Measurements from ENCODE around the gene DICER1. TPM values are rescaled to one million over a fixed set of nuclear protein-coding genes. Genes with fewer than 3 reads are reported as not detected.

Gene DICER1
- total RNA-seq, 1 donor from 2014 or later = 70.0 TPM

GRCh38 chr14:95073947-95074346 is 83.4 kb downstream of the DICER1 start:
- Mint-ChIP-seq H3K4me3 (no peak overlapping the region), H3K4me1 (peaks cover 19% of the 10 kb centered on the region), H3K9me3 (no peaks in the 10 kb centered on the region), H3K36me3 (no peaks in the 10 kb centered on the region), H3K27me3 (ENCODE audit: insufficient read depth, low read depth) (peaks cover 7% of the 10 kb centered on the region), H3K27ac (no peak overlapping the region)
- Histone ChIP-seq H3K9me3 (ENCODE audit: low read depth) (no peaks in the 10 kb centered on the region), H2AFZ (replicated peaks) (no peak overlapping the region), H3K79me2 (ENCODE audit: low read depth) (no peaks in the 10 kb centered on the region), H3K27ac (no peak overlapping the region), H3K4me2 (no peak overlapping the region), H3K4me3 (no peak overlapping the region), H3K27me3 (no peaks in the 10 kb centered on the region), H4K20me1 (ENCODE audit: low read depth) (no peaks in the 10 kb centered on the region), H3K9ac (no peak overlapping the region), H3K4me1 (peaks cover 24% of the 10 kb centered on the region), H3K36me3 (no peaks in the 10 kb centered on the region), H3F3A (ENCODE audit: low read depth) (peaks cover 14% of the 10 kb centered on the region)
- no peak for TF ChIP-seq CTCF (IDR thresholded peaks at IDR 0.05)
- no peak for TF ChIP-seq EZH2 (IDR thresholded peaks at IDR 0.05)
- no peak for TF ChIP-seq EZH2phosphoT487 (IDR thresholded peaks at IDR 0.05)
- no peak for DNase-seq (ENCODE audit: low spot score)

GRCh38 chr14:95072310-95072905 is 84.9 kb downstream of the DICER1 start:
- H3K9me3 ChIP-seq (ENCODE audit: low read depth) = no peaks in the 10 kb centered on the region
- DNase-seq (ENCODE audit: low spot score) = no peak
- H3K4me2 ChIP-seq = peak overlapping the region; percentile 77
- H3K4me1 Mint-ChIP-seq = peaks cover 23% of the 10 kb centered on the region
- H3K36me3 Mint-ChIP-seq = no peaks in the 10 kb centered on the region
- H2AFZ ChIP-seq (replicated peaks) = no peak overlapping the region
- peaks cover 14% of the 10 kb centered on the region for H3F3A ChIP-seq (ENCODE audit: low read depth)
- peaks cover 10% of the 10 kb centered on the region for H3K27me3 Mint-ChIP-seq (ENCODE audit: insufficient read depth, low read depth)
- H3K9ac ChIP-seq = no peak overlapping the region
- H3K27ac ChIP-seq = no peak overlapping the region
- peaks cover 24% of the 10 kb centered on the region for H3K4me1 ChIP-seq
- TF ChIP-seq EZH2phosphoT487 (IDR thresholded peaks at IDR 0.05) (no peak), EZH2 (IDR thresholded peaks at IDR 0.05) (no peak), CTCF (IDR thresholded peaks at IDR 0.05) (no peak)
- H3K36me3 ChIP-seq = no peaks in the 10 kb centered on the region
- no peaks in the 10 kb centered on the region for H3K79me2 ChIP-seq (ENCODE audit: low read depth)
- H3K27ac Mint-ChIP-seq = no peak overlapping the region
- no peak overlapping the region for H3K4me3 Mint-ChIP-seq
- no peaks in the 10 kb centered on the region for H3K27me3 ChIP-seq
- H3K9me3 Mint-ChIP-seq = no peaks in the 10 kb centered on the region
- H4K20me1 ChIP-seq (ENCODE audit: low read depth) = no peaks in the 10 kb centered on the region
- peak overlapping the region; percentile 26 for H3K4me3 ChIP-seq

GRCh38 chr14:95071649-95072280 is 85.6 kb downstream of the DICER1 start:
- Mint-ChIP-seq H3K36me3 (no peaks in the 10 kb centered on the region), H3K27me3 (ENCODE audit: insufficient read depth, low read depth) (peaks cover 10% of the 10 kb centered on the region), H3K4me1 (peaks cover 23% of the 10 kb centered on the region), H3K27ac (peak overlapping the region; percentile 14), H3K9me3 (no peaks in the 10 kb centered on the region), H3K4me3 (peak overlapping the region; percentile 37)
- Histone ChIP-seq H3K4me3 (peak overlapping the region; percentile 26), H3K9ac (no peak overlapping the region), H3K27me3 (no peaks in the 10 kb centered on the region), H4K20me1 (ENCODE audit: low read depth) (no peaks in the 10 kb centered on the region), H3K4me2 (peak overlapping the region; percentile 77), H3K9me3 (ENCODE audit: low read depth) (no peaks in the 10 kb centered on the region), H3K36me3 (no peaks in the 10 kb centered on the region), H3K4me1 (peaks cover 24% of the 10 kb centered on the region), H2AFZ (replicated peaks) (no peak overlapping the region), H3F3A (ENCODE audit: low read depth) (peaks cover 14% of the 10 kb centered on the region), H3K27ac (no peak overlapping the region), H3K79me2 (ENCODE audit: low read depth) (no peaks in the 10 kb centered on the region)
- DNase-seq (ENCODE audit: low spot score) = peak; percentile 65
- TF ChIP-seq EZH2 (IDR thresholded peaks at IDR 0.05) (no peak), CTCF (IDR thresholded peaks at IDR 0.05) (no peak), EZH2phosphoT487 (IDR thresholded peaks at IDR 0.05) (no peak)

Measured in neural progenitor cell (in vitro differentiated cells).